NCI-H2171 treated with DMSO at 0.1 percent for 48 hours (cell line): ENCODE measurements around the gene RMC1.
"Not testable (repeated sequence)": the region's sequence is repeated elsewhere in the genome, so short reads cannot be mapped to it uniquely, and the experiment has no call there.

Experiments
- DNase-seq: peaks from one replicate; lab custom pipeline; 2025; lab: John Stamatoyannopoulos, UW

Gene RMC1

GRCh38 chr18:23563377-23564043 lies 60.2 kb downstream of the RMC1 start:
- DNase-seq, result no peak

- no peak for DNase-seq
These were observed 62.7 kb downstream of the RMC1 start for GRCh38 chr18:23565916-23566547.

GRCh38 chr18:23567671-23568070 lies 64.4 kb downstream of the RMC1 start:
- DNase-seq, result no peak

- DNase-seq, result no peak
These were observed 65.2 kb downstream of the RMC1 start for GRCh38 chr18:23568281-23569138.

GRCh38 chr18:23569299-23570063 lies 66.2 kb downstream of the RMC1 start:
- no peak for DNase-seq

GRCh38 chr18:23570912-23571504 lies 67.7 kb downstream of the RMC1 start:
- no peak for DNase-seq

GRCh38 chr18:23572012-23572411 lies 68.7 kb downstream of the RMC1 start:
- DNase-seq, result no peak

GRCh38 chr18:23572570-23572969 lies 69.3 kb downstream of the RMC1 start:
- DNase-seq, result no peak

- DNase-seq, result no peak
These were observed 69.7 kb downstream of the RMC1 start for GRCh38 chr18:23573020-23573419.

- no peak for DNase-seq
These were observed 70.5 kb downstream of the RMC1 start for GRCh38 chr18:23573626-23574431.

GRCh38 chr18:23574611-23575308 lies 71.4 kb downstream of the RMC1 start:
- DNase-seq, result no peak

- no peak for DNase-seq
These were observed 72.0 kb downstream of the RMC1 start for GRCh38 chr18:23575309-23575651.

GRCh38 chr18:23577521-23577920 lies 74.2 kb downstream of the RMC1 start:
- not testable (repeated sequence) for DNase-seq

GRCh38 chr18:23578067-23578701 lies 74.9 kb downstream of the RMC1 start:
- no peak for DNase-seq

GRCh38 chr18:23578891-23579653 lies 75.8 kb downstream of the RMC1 start:
- no peak for DNase-seq

GRCh38 chr18:23580677-23581367 lies 77.5 kb downstream of the RMC1 start:
- DNase-seq, result no peak
